ENCODE measurements around the gene ABLIM1.

GRCh38 chr10:114519756-114520293 is 138.2 kb downstream of the ABLIM1 start:
- TF ChIP-seq CTCF (conservative IDR thresholded peaks at IDR 0.05 in 1 of 2, IDR thresholded peaks at IDR 0.05 in 1 of 2; ENCODE audit: extremely low read depth in 1 of 2, insufficient read depth in 1 of 2, low read depth in 1 of 2, low read length in 2 of 2) (no peak), EZH2 (IDR thresholded peaks at IDR 0.05; ENCODE audit: borderline replicate concordance, low read length) (no peak)
